Measurements from ENCODE around the gene RFPL4AL1. TPM values are rescaled to one million over a fixed set of nuclear protein-coding genes. Genes with fewer than 3 reads are reported as not detected.
"Not testable (repeated sequence)": the region's sequence is repeated elsewhere in the genome, so short reads cannot be mapped to it uniquely, and the experiment has no call there.

RFPL4AL1 gene
- total RNA-seq: not detected
- long read RNA-seq: 0 reads

DNA sequence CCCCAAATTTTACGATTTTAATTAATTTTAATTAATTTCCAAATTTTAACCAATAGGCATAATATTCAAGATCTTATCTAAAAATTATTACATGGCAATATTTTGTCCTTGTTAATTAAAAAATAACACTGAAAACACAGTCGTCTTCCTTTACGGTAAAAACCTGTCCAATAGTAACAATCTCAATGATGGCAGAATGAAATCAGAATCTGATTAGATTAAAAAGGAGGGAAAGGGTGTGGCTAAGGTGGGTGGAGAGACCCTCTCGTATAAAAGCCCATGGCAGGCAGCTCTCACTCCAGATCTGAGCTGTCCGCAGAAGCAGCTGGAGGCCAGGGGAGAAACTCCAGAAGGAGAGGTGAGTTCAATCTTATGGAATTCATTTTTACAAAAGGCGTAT is at the start of gene RFPL4AL1:
RFPL4AL1 (plus strand) TSS at position 301 of the 400 bp plus-strand sequence. CDS start 2,687 bp downstream, outside the sequence.
- intact Hi-C loops (cut with DNase I); DNase-seq (ENCODE audit: missing footprints); ATAC-seq: not testable (repeated sequence)

DNA sequence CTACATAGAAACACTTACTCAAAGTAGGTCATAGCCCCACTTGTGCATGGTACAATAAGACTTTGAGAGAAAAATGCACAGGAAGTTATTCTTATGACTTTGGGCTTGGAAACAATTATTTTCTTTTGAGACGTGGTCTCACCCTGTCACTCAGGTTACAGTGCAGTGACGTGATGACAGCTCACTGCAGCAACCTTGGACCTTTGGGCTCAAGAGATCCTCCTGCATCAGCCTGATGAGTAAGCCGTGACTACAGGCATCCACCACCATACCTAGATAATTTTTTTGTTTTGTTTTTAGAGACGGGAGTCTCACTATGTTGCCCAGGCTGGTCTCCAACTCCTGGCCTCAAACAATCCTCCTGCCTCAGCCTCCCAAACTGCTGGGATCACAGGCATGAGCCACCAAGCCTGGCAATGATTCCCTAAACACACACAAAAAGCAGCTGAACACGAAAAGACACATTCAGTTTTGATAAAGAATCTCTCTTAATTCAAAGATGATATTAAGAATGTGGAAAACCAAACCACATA is 48.6 kb upstream of the RFPL4AL1 start:
- DNase-seq (ENCODE audit: missing footprints) (no peak), ATAC-seq (no peak)
- intact Hi-C loops (cut with DNase I): no loop called here

DNA sequence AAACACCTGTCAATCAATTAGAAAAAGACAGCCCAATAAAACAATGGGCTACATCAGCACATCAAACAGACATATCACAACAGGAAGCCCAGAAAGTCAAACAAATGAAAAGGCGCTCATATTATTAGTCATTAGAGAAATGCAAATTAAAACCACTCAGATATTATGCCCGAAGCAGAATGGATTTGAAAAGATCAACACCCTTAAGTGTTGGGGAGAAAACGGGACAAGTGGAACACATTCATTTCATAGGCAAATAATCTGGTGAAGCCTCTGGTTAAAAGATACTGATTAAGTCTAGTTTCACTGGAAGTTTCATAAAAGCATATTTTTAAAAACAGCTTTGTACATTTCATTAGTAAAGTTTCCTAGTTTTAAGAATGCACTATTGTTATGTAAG is 48.1 kb upstream of the RFPL4AL1 start:
- intact Hi-C loops (cut with DNase I): no loop called here
- DNase-seq (ENCODE audit: missing footprints) (no peak), ATAC-seq (no peak)

DNA sequence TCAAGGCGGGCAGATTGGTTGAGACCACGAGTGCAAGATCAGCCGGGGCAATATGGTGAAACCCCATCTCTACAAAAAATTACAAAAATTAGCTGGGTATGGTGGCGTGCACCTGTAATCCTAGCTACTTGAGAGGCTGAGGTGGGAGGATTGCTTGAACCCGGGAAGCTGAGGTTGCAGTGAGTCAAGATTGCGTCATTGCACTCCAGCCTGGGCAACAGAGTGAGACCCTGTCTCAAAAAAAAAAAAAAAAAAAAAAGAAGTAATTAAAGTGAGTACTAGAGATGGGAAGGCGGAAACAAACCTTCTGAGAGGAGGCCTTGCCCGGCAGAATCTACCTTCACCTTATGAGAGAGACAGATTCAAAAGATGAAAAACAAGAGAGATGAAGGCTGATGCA is 45.4 kb upstream of the RFPL4AL1 start:
- intact Hi-C loops (cut with DNase I): no loop called here

DNA sequence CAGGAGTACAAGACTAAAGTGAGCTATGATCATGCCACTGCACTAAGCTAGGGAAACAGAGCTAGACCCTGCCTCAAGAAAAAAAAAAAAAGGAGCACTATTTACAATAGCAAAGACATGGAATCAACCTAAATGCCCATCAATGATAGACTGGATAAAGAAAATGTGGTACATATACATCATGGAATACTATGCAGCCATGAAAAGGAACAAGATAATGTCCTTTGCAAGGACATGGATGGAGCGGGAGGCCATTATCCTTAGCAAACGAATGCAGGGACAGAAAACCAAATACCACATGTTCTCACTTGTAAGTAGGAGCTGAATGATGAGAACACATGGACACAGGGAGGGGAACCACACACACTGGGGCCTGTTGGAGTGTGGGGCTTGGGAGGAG is 38.5 kb upstream of the RFPL4AL1 start:
- ATAC-seq; DNase-seq (ENCODE audit: missing footprints); intact Hi-C loops (cut with DNase I): not testable (repeated sequence)

More for the DNA sequence above, 45.4 kb upstream of the RFPL4AL1 start:
- ATAC-seq (no peak), DNase-seq (ENCODE audit: missing footprints) (no peak)

DNA sequence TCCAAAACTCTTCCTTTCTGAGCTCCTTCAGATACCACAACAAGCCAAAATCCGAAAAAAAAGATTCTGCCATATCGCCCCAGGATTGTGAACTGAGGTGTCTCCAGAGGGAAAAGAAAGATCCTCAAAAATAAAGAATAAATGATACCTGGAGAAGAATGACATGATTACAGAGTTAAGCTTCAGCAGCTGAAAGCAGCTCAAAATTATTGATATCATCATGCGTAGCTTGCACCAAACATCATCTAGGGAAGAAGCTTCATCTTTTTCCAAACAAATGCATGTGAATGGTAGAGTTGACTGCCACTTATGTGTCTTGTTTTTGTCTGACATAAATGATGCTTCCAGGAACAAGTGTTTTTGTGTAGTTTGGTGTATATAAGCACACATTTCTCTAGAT is 30.6 kb upstream of the RFPL4AL1 start, which contains the start of gene NLRP9:
NLRP9 (minus strand) TSS at position 101 of the 400 bp plus-strand sequence; CDS start at position 73, 28 bp downstream.
- no peak for DNase-seq (ENCODE audit: missing footprints)
- intact Hi-C loops (cut with DNase I): no loop called here
- no peak for ATAC-seq

DNA sequence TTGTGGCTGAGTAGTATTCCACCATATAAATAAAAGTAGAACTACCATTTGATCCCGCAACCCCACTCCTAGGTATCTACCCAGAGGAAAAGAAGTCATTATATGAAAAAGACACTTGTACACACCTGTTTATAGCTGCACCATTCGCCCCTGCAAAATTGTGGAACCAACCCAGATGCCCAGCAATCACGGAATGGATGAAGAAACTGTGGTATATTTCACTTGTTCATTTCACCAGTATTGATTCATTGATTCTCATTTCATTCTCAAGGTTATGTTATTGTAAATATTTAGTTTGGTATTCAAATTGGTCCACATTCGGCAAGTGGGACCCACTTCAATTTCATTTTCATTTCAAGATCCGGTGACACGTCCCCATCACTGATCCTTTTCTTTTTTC is 18.2 kb upstream of the RFPL4AL1 start:
- intact Hi-C loops (cut with DNase I): no loop called here
- DNase-seq (ENCODE audit: missing footprints) (no peak), ATAC-seq (no peak)

DNA sequence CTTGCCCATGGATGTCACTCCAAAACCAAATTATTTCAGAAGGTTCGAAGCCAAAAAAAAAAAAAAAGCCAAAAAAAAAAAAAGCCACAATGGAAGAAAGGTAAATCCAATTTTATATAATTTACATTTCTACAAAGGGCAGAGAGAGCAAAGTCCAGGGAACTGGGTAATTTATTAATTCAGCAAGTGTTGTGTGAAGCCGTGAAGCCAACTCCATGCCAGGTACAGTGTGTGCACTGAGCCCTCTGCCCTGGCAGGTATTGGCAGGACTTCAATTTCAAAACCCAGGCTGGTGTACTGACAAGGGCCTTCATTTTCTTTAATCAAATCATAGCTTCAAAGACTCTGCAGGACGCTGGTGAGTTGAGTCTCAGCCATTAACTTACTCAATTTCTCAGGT is 15.5 kb upstream of the RFPL4AL1 start:
- ATAC-seq: no peak
- intact Hi-C loops (cut with DNase I): no loop called here

DNA sequence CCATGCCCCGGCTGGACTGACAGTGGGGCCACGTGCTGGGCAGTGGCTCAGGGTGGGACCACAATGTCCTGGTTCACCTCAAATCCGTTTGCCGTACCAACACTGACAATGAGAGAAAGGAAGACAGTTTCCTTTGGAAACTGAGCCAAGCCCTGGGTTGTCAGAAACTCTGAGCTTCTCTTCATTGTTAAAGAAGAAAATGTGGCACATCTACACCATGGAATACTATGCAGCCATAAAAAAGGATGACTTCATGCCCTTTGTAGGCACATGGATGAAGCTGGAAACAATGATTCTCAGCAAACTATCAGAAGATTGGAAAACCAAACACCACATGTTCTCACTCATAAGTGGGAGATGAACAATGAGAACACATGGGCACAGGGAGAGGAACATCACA is 12.1 kb upstream of the RFPL4AL1 start:
- DNase-seq (ENCODE audit: missing footprints); intact Hi-C loops (cut with DNase I): not testable (repeated sequence)

More for the DNA sequence above, 15.5 kb upstream of the RFPL4AL1 start:
- no peak for DNase-seq (ENCODE audit: missing footprints)

DNA sequence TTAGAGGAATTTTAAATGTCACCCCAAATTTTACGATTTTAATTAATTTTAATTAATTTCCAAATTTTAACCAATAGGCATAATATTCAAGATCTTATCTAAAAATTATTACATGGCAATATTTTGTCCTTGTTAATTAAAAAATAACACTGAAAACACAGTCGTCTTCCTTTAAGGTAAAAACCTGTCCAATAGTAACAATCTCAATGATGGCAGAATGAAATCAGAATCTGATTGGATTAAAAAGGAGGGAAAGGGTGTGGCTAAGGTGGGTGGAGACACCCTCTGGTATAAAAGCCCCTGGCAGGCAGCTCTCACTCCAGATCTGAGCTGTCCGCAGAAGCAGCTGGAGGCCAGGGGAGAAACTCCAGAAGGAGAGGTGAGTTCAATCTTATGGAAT is 10.1 kb upstream of the RFPL4AL1 start, which contains the start of gene RFPL4A:
RFPL4A (plus strand) TSS at position 301 of the 400 bp plus-strand sequence. CDS start 2,704 bp downstream, outside the sequence.
- intact Hi-C loops (cut with DNase I); ATAC-seq; DNase-seq (ENCODE audit: missing footprints): not testable (repeated sequence)

More for the DNA sequence above, 12.1 kb upstream of the RFPL4AL1 start:
- not testable (repeated sequence) for ATAC-seq

DNA sequence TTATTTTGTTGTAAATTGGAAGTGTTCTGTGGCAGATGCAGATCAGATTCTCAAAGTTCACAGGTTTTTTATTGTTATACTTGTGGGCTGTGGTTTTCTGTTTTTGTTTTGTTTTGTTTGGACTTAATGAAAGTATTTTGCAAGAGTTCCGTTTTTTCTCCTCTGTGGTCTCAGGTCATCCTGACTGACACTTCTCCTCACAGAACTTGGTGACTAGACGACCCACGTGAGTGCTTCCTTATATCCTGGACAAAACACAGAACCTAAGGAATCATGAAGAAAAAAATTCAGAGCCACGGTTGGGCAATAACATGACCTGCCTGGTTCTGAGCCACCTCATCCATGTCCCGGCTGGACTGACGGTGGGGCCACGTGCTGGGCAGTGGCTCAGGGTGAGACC is 2.5 kb upstream of the RFPL4AL1 start:
- ATAC-seq: no peak
- intact Hi-C loops (cut with DNase I): no loop called here
- no peak for DNase-seq (ENCODE audit: missing footprints)

DNA sequence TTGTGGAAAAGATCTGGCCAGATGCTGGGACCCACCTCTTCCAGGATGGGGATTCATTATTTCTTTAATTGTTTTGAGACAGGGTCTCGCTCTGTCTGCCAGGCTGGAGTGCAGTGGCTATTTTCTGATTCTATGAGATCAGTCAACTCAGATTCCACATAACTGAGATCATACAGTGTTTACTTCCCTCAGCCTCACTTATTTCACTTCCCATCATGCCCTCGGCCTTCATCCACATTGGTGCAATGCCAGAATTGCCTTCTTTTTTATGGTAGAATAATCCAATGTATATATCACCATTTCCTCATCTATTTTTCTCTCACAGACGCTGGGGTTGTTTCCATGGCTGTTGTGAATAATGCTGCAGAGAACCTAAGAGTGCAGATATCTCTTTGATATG is 714 bp downstream of the RFPL4AL1 start:
- intact Hi-C loops (cut with DNase I); ATAC-seq; DNase-seq (ENCODE audit: missing footprints): not testable (repeated sequence)

DNA sequence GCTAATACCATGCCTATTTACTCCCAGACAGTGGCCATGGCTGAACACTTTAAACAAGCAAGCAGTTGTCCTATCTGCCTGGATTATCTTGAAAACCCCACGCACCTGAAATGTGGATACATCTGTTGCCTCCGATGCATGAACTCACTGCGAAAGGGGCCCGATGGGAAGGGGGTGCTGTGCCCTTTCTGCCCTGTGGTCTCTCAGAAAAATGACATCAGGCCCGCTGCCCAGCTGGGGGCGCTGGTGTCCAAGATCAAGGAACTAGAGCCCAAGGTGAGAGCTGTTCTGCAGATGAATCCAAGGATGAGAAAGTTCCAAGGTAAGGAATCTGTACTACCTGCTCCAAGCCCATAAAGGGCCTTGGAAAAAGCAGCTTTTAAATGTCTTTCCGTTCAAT is 8.6 kb downstream of the RFPL4AL1 start:
- no peak for DNase-seq (ENCODE audit: missing footprints)
- no peak for ATAC-seq
- intact Hi-C loops (cut with DNase I): no loop called here

DNA sequence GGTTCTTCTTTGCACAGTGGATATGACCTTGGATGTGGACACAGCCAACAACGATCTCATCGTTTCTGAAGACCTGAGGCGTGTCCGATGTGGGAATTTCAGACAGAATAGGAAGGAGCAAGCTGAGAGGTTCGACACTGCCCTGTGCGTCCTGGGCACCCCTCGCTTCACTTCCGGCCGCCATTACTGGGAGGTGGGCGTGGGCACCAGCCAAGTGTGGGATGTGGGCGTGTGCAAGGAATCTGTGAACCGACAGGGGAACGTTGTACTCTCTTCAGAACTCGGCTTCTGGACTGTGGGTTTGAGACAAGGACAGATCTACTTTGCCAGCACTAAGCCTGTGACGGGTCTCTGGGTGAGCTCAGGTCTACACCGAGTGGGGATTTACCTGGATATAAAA is 9.4 kb downstream of the RFPL4AL1 start:
- ATAC-seq: no peak
- no peak for DNase-seq (ENCODE audit: missing footprints)
- intact Hi-C loops (cut with DNase I): no loop called here

DNA sequence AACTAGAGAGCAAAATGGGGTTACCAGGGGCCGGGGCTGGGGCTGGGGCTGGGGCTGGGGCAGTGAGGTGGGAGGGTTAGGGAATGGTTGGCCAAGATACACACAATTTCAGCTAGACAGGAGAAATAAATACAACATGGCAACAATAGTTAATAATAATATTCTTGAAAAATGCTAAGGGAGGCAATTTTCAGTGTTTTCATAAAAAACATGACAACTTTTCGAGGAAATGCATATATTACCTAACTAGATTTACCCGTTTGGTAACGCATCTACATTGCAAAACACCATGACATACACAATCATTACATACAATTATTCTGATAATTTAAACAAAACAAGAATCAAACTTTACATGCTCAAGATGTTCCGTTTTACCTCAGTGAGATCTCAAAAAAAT is 12.2 kb downstream of the RFPL4AL1 start:
- DNase-seq (ENCODE audit: missing footprints): no peak
- intact Hi-C loops (cut with DNase I): no loop called here
- no peak for ATAC-seq

DNA sequence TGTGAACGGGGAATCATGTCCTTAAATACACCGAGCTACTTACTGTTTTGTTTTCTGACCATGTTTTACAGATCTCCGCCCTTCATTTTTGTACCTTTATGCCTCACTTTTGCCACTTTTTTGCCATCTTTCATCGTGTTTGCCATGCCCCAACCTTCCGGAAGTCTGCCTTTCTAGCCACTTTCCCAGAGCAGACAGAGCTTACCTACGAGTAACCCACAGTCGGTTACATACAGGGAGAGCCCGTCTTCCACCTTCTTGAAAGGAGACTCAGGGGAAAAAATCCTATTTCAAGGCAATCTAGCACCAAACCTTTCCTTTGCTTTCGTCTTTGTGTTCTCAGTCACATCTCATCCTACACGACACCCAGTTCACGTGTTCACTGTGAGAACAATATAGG is 26.1 kb downstream of the RFPL4AL1 start:
- intact Hi-C loops (cut with DNase I): no loop called here
- ATAC-seq: no peak
- no peak for DNase-seq (ENCODE audit: missing footprints)

DNA sequence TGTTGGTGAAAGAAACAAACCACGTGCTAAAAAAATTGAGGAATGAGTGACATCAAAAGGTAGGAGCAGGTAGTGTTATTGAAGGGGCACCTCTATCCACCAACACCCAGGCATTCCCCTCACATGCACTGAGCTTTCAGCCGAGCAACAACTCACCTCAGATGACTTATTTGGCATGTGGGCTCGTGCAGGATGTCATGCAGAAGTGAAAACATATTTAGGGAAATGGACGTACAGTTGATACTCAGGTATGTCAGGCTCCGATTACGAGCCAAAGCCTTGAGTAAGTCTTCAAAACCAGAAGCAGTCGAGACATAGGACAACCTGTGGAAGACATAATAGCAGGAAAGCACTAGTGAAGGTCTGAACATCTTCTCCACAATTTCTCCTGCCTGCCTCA is 32.5 kb downstream of the RFPL4AL1 start:
- no peak for DNase-seq (ENCODE audit: missing footprints)
- intact Hi-C loops (cut with DNase I): no loop called here
- ATAC-seq: no peak

DNA sequence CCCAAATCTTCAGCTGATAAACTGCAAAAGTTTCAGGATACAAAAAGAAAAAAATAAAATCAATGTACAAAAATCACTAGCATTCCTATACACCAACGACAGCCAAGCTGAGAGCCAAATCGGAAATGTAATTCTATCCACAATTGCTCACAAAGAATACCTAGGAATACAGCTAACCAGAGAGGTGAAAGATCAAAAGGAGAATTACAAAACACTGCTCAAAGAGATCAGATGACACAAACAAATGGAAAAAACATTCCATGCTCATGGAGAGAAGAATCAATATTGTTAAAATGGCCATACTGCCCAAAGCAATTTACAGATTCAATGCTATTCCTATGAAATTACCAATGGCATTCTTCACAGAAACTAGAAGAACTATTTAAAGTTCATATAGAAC is 33.4 kb downstream of the RFPL4AL1 start:
- ATAC-seq: no peak
- no peak for DNase-seq (ENCODE audit: missing footprints)
- intact Hi-C loops (cut with DNase I): no loop called here

DNA sequence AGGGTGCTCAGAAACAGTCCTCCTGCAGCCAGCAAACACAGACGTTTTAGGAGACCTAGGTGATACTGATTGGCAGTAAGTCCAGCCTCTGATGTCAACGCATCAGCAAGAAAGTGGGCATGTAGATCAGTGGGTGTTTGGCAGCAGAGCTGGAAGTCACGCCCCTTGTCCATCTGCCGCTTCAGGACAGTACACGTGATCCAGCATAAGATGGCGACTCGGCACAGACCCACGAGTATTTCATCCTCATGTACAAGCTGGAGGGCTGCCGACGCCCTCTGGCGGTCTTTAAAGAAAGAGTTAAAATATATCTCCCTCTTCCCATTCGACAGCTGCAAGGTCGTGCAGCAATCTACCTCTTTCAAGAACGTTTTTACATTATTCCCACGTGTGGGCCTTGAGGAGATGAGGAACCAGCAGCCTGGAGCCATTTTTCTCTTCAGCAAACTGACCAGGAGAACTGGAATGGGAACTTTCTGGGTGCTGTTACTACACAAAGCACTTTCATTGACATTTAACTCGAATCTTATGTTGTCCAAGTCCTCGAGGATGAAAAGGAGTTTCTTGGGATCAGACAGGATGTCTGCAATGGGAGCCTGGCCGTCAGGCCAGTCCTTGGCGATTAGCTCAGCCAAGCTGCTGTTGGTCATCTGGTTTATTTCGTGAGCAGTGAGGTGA is 40.6 kb downstream of the RFPL4AL1 start:
- ATAC-seq: no peak
- intact Hi-C loops (cut with DNase I): loop anchor here (5.0 kb wide), 1 partner anchor 177 kb away; no protein-coding TSS in a partner anchor
- no peak for DNase-seq (ENCODE audit: missing footprints)

DNA sequence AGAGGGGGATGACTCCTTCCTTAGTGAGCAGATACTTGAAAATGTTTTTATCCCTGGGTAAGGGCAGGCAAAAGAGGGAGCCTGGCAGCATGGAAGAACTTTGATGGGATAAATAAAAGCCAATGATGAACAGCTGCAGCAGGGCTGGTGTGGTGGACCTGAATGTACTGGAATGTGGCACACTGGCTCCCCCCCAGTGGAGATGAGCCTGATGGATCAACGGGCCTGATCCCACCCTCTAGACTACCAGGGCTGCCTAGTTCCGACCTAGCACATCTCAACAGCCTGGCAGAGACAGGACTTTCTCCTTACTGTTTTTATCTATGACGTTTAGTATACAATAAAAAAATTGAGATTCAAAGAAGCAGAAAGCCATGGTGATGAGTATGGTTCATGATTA is 42.4 kb downstream of the RFPL4AL1 start:
- DNase-seq (ENCODE audit: missing footprints) (no peak), ATAC-seq (no peak)
- intact Hi-C loops (cut with DNase I): no loop called here

Data from Right ventricle myocardium inferior (tissue), 1 donor.